GM12864 (cell line): ENCODE results near the gene NPFF.

Experiments
- DNase-seq: peaks from one replicate; pipeline ENCODE4 v3.0.0-alpha.2; 2011; ENCODE audit warnings: low read depth
- H3K4me3 ChIP-seq: 2 replicates; pipeline ENCODE4 v1.5.1; 2011; ENCODE audit warnings: mild to moderate bottlenecking, low read depth, low read length, control low read depth
- TF ChIP-seq, protein P1 (sequence below): IDR thresholded peaks from 2 replicates; pipeline ENCODE4 v1.5.1; 2011; ENCODE audit warnings: low read depth, mild to moderate bottlenecking, moderate library complexity, low read length, control low read depth, inconsistent platforms; ENCODE audit errors: missing control alignments

NPFF gene

DNA sequence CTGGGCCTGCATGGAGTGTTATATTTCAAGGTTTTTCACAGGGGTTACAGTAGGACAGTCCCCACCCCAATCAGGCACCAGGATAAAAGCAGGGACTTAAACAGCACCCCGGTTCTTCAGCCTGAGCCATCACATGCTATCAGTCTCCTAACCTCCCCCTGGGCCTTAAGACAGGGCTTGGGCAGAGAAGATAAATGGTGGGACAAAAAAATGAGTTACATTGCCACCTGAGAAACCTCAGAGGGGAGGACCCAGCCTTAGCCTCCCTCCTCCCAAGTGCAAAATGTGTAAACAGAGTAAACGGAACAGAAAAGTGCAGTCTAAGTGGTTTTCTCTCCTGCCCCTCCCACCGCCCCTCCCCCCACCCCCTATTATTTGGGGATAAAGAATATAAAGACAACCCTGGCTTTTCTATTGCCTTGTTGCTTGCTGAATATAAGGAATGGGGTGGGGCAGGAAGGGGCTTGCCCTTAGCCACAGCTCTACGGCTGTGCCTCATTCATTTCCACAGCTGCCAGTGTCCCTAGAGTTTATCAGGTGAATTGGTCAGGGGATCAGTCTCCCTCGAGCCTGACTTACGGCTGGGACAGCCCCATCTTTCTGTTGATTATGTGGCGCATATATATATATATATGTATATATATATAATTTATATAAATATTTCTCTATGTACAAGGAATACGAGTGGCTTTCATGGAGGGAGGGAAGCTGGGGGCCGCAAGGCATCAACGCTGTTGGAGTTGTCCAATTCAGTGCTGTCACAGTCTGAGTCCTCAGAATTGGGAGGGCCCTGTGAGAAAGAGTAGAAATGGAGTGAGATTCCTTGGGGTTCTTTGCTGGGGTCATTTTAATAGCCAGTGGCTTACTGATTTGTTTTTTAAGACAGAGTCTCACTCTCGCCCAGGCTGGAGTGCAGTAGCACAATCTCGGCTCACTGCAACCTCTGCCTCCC is 26.5 kb downstream of the NPFF start:
- TF ChIP-seq, protein P1, sequence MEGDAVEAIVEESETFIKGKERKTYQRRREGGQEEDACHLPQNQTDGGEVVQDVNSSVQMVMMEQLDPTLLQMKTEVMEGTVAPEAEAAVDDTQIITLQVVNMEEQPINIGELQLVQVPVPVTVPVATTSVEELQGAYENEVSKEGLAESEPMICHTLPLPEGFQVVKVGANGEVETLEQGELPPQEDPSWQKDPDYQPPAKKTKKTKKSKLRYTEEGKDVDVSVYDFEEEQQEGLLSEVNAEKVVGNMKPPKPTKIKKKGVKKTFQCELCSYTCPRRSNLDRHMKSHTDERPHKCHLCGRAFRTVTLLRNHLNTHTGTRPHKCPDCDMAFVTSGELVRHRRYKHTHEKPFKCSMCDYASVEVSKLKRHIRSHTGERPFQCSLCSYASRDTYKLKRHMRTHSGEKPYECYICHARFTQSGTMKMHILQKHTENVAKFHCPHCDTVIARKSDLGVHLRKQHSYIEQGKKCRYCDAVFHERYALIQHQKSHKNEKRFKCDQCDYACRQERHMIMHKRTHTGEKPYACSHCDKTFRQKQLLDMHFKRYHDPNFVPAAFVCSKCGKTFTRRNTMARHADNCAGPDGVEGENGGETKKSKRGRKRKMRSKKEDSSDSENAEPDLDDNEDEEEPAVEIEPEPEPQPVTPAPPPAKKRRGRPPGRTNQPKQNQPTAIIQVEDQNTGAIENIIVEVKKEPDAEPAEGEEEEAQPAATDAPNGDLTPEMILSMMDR, result no peak
- DNase-seq, result no peak
- no peak overlapping the region for H3K4me3 ChIP-seq

DNA sequence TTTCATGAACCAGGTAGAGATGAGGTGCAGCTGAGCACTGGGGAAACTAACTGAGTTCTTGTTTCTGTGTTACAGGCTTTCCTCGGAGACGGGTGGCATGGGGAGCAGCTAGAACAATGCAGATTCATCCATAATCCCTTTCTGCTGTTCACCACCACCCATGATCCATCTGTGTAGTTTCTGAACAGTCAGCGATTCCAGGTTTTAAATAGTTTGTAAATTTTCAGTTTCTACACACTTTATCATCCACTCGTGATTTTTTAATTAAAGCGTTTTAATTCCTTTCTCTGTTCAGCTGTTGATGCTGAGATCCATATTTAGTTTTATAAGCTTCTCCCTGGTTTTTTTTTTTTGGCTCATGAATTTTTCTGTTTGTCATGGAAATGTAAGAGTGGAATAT is 28.0 kb downstream of the NPFF start:
- no peak overlapping the region for H3K4me3 ChIP-seq
- TF ChIP-seq, protein P1, result no peak
- DNase-seq, result no peak

DNA sequence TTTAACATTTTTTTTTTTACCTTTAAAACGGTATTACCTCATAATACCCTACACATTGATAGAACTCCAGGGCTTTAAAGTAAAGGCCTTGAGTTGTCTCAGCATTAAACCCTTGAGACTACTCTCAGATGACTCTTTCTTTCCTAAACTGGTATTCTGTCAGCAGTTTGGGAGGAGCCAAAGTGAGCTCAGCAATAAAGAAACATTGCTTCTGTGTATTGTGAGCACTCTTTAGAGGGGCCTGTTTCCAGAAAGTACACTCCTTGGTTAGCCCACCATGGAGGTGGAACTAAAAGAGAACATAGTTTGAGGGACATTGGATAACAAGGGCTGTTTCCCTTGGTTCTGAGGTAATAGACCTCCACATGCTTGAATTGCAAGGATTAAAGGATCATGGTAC is 28.4 kb downstream of the NPFF start:
- no peak overlapping the region for H3K4me3 ChIP-seq
- DNase-seq, result no peak
- TF ChIP-seq, protein P1, result no peak

DNA sequence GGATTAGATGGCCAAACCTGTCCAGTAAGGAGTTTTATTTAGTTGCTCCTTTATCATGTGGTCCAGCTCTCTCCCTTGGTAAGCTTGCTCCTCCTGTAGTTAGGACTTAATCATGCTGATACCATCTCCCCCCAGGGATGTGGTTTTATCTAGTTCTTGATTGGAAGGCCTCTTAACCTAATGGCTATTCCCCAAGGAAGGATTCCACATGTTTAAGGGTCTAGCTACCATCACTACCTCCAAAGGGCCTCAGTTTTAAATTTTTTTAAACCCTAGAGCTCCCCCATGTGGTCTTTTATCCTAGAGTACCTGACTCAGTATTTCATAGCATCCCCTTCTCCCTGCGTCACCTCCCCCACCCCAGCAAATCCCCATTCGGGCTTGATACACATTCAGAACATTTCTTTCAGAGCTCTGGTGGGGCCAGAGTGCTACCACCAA is 30.5 kb downstream of the NPFF start:
- no peak overlapping the region for H3K4me3 ChIP-seq
- no peak for DNase-seq
- TF ChIP-seq, protein P1, result peak; percentile 27

DNA sequence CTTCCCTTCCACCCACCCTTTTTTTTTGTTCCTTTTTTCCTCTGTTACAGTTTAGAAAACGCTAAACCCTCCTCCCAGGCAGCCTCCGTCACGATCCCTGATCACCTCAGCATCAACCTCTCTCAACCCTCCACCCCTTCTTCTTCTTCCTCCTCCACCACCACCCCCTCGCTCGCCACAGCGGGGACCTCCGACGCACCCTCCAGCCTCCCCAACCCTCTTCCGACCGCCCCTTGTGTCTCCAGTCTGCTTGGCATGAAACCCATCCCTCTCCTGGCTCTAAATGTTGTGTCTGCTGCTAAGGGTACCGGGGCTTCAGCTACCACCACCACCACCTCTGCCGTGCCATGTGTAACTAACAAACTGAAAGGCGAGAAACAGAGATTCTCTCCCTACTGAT is 32.5 kb downstream of the NPFF start:
- TF ChIP-seq, protein P1, result no peak
- no peak for DNase-seq
- no peak overlapping the region for H3K4me3 ChIP-seq

DNA sequence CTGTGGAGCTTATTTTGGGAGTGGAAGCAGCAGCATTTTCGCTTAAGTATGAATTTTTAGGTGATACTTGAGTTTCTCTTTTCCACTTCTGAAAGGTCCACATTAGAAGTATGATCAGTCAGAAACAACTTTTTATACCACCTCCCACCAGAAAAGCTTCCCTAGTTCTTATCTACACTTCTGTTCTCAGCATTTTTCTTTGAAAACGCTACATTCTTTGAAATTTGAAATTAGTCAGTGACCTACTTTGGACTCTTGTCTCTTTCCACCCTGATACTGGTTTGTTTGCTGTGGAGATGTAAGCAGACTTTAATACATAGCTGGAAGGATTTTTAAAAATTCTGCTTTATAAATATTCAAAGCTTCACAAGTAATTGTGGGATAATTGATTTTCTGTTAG is 33.2 kb downstream of the NPFF start:
- no peak overlapping the region for H3K4me3 ChIP-seq
- no peak for DNase-seq
- TF ChIP-seq, protein P1, result no peak
